ENCODE results near the gene OBSCN. TPM values are rescaled to one million over a fixed set of nuclear protein-coding genes. Genes with fewer than 3 reads are reported as not detected.

Gene OBSCN
- total RNA-seq, 1 experiment from 2014 or later, result 29.1 TPM

GRCh38 chr1:228408869-228409805 is 201.3 kb downstream of the OBSCN start:
- ATAC-seq (no peak), DNase-seq (no peak)
- Histone ChIP-seq H3K4me1 (ENCODE audit: insufficient read depth, low read length) (peaks cover 24% of the 10 kb centered on the region), H2AFZ (ENCODE audit: low read length) (no peak overlapping the region), H3K4me2 (ENCODE audit: low read length) (no peak overlapping the region), H3F3A (ENCODE audit: low read length, unreplicated experiment) (no peaks in the 10 kb centered on the region), H3K27ac (ENCODE audit: low read length) (no peak overlapping the region), H3K9me2 (replicated peaks; ENCODE audit: low read length) (no peaks in the 10 kb centered on the region), H3K36me3 (ENCODE audit: low read depth, low read length) (no peaks in the 10 kb centered on the region; the same call in 1 of the 2 replicates), H3K9me3 (ENCODE audit: low read length) (no peaks in the 10 kb centered on the region), H3K9ac (ENCODE audit: low read length) (no peak overlapping the region), H4K20me1 (ENCODE audit: low read length) (peaks cover 16% of the 10 kb centered on the region), H3K4me3 (ENCODE audit: low read length) (no peak overlapping the region), H3K79me2 (ENCODE audit: low read length) (peaks cover 46% of the 10 kb centered on the region), H3K27me3 (ENCODE audit: low read length) (no peaks in the 10 kb centered on the region)
- ChIA-PET CTCF (no interaction called here), POLR2A (ENCODE audit: unreplicated experiment) (no interaction called here)
- no TSS peak for BruUV-seq (replicated peaks)
- intact Hi-C loops (cut with micrococcal nuclease), result loop anchor here (5.0 kb wide), 1 partner anchor 267 kb away; the partner anchor contains the start of gene GUK1
- TF ChIP-seq EZH2phosphoT487 (IDR thresholded peaks at IDR 0.05; ENCODE audit: borderline replicate concordance, low read length), result no peak
- TF ChIP-seq EZH2 (IDR thresholded peaks at IDR 0.05; ENCODE audit: low read length, unreplicated experiment), result no peak
- no peak for TF ChIP-seq CTCF (conservative IDR thresholded peaks at IDR 0.05; ENCODE audit: low read depth, low read length)

- no peak for TF ChIP-seq EZH2phosphoT487 (IDR thresholded peaks at IDR 0.05; ENCODE audit: borderline replicate concordance, low read length)
- no peak for TF ChIP-seq EZH2 (IDR thresholded peaks at IDR 0.05; ENCODE audit: low read length, unreplicated experiment)
- TF ChIP-seq CTCF (conservative IDR thresholded peaks at IDR 0.05; ENCODE audit: low read depth, low read length), result no peak
- DNase-seq, result no peak
- no peak for ATAC-seq
- Histone ChIP-seq H4K20me1 (ENCODE audit: low read length) (peaks cover 8% of the 10 kb centered on the region), H3K4me2 (ENCODE audit: low read length) (no peak overlapping the region), H2AFZ (ENCODE audit: low read length) (no peak overlapping the region), H3K79me2 (ENCODE audit: low read length) (peaks cover 37% of the 10 kb centered on the region), H3K4me3 (ENCODE audit: low read length) (no peak overlapping the region), H3F3A (ENCODE audit: low read length, unreplicated experiment) (no peaks in the 10 kb centered on the region), H3K9me3 (ENCODE audit: low read length) (no peaks in the 10 kb centered on the region), H3K9me2 (replicated peaks; ENCODE audit: low read length) (no peaks in the 10 kb centered on the region), H3K4me1 (ENCODE audit: insufficient read depth, low read length) (peaks cover 15% of the 10 kb centered on the region), H3K27me3 (ENCODE audit: low read length) (no peaks in the 10 kb centered on the region), H3K27ac (ENCODE audit: low read length) (no peak overlapping the region), H3K36me3 (ENCODE audit: low read depth, low read length) (no peaks in the 10 kb centered on the region), H3K9ac (ENCODE audit: low read length) (no peak overlapping the region)
- no TSS peak for BruUV-seq (replicated peaks)
- intact Hi-C loops (cut with micrococcal nuclease), result no loop called here
- ChIA-PET POLR2A (ENCODE audit: unreplicated experiment) (no interaction called here), CTCF (no interaction called here)
These were observed 202.2 kb downstream of the OBSCN start for GRCh38 chr1:228410015-228410414.

- intact Hi-C loops (cut with micrococcal nuclease), result no loop called here
- Histone ChIP-seq H3K4me1 (ENCODE audit: insufficient read depth, low read length) (peaks cover 13% of the 10 kb centered on the region; the same call in 1 of the 2 replicates), H3K4me2 (ENCODE audit: low read length) (no peak overlapping the region), H3K9me2 (replicated peaks; ENCODE audit: low read length) (no peaks in the 10 kb centered on the region), H3K27ac (ENCODE audit: low read length) (no peak overlapping the region), H3K27me3 (ENCODE audit: low read length) (no peaks in the 10 kb centered on the region), H3K9me3 (ENCODE audit: low read length) (no peaks in the 10 kb centered on the region), H3K36me3 (ENCODE audit: low read depth, low read length) (no peaks in the 10 kb centered on the region), H3F3A (ENCODE audit: low read length, unreplicated experiment) (no peaks in the 10 kb centered on the region), H3K79me2 (ENCODE audit: low read length) (peaks cover 30% of the 10 kb centered on the region), H3K9ac (ENCODE audit: low read length) (no peak overlapping the region), H2AFZ (ENCODE audit: low read length) (no peak overlapping the region), H4K20me1 (ENCODE audit: low read length) (peaks cover 1% of the 10 kb centered on the region; the same call in 1 of the 2 replicates), H3K4me3 (ENCODE audit: low read length) (no peak overlapping the region)
- DNase-seq (no peak), ATAC-seq (no peak)
- TF ChIP-seq CTCF (conservative IDR thresholded peaks at IDR 0.05; ENCODE audit: low read depth, low read length) (no peak), EZH2 (IDR thresholded peaks at IDR 0.05; ENCODE audit: low read length, unreplicated experiment) (no peak), EZH2phosphoT487 (IDR thresholded peaks at IDR 0.05; ENCODE audit: borderline replicate concordance, low read length) (no peak)
- CTCF ChIA-PET, result no interaction called here
- no TSS peak for BruUV-seq (replicated peaks)
- POLR2A ChIA-PET (ENCODE audit: unreplicated experiment), result no interaction called here
These were observed 202.8 kb downstream of the OBSCN start for GRCh38 chr1:228410671-228411070.

Data from PC-3 (cell line).